Left renal pelvis (tissue), 4 donors: ENCODE data around the gene MYOD1. TPM values are rescaled to one million over a fixed set of nuclear protein-coding genes. Genes with fewer than 3 reads are reported as not detected.

Source experiments
- DNase-seq, 4 donors: peaks; one replicate each; pipeline ENCODE4 v3.0.0-alpha.2; 2013; ENCODE audit warnings: low read depth in 4 of 4, low spot score in 3 of 4
- polyA plus RNA-seq, 4 donors: library from polyadenylated mRNA; unstranded; fragments of 120-200 nt; gene quantifications; one replicate each; pipeline ENCODE4 v1.2.1, GENCODE V29; 2013; ENCODE audit not compliant: insufficient read length in 4 of 4

Gene MYOD1
- polyA plus RNA-seq, 4 donors: not detected

DNA sequence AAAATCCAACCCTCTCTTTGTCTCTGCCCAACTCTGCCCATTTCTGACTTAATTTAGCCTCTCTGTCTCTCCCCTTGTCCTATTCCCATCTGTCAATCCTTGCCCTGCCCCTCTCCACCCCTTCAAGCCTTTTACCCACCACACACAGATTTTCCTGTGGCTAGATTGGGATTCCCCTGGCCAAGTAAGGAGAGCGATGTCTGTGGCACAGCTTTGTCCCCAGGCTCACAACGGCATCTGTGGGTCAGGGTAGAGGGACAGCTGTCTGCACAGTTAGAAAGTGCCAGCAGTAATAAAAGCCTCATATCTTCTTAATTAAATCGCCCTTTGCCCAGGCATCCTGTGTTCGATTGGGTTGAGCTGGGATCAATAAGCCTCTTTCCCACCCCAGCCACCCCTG is 13.9 kb downstream of the MYOD1 start:
- DNase-seq: no peak

DNA sequence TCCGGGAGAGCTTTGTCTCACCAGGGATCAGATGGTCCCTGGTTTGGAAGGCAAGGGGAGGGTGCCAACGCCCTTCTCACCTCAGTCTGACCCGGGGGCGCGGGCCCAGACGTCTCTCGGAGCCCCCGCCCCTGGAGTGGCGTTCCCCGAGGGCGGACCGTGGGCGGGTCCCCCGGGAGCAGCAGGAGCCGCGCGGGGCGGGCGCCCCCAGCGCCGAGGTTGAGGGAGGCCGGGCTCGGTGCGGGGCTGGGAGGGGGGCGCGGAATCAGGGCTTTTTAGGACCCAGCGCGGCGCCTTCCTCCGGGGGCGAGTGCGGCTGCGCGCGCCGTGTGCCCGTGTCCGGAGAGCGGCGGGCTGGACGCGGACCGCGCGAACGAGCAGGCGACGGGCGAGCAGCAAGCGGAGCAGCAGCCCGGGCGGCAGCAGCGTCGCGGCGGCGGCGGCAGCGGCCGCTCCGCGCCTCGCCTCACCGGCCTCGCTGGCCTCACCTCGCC is 15.1 kb downstream of the MYOD1 start, which contains the start of gene KCNC1:
Gene KCNC1, plus strand, starts transcription at position 364 of the 494 bp plus-strand sequence. CDS start 1,222 bp downstream, outside the sequence.
- no peak for DNase-seq

DNA sequence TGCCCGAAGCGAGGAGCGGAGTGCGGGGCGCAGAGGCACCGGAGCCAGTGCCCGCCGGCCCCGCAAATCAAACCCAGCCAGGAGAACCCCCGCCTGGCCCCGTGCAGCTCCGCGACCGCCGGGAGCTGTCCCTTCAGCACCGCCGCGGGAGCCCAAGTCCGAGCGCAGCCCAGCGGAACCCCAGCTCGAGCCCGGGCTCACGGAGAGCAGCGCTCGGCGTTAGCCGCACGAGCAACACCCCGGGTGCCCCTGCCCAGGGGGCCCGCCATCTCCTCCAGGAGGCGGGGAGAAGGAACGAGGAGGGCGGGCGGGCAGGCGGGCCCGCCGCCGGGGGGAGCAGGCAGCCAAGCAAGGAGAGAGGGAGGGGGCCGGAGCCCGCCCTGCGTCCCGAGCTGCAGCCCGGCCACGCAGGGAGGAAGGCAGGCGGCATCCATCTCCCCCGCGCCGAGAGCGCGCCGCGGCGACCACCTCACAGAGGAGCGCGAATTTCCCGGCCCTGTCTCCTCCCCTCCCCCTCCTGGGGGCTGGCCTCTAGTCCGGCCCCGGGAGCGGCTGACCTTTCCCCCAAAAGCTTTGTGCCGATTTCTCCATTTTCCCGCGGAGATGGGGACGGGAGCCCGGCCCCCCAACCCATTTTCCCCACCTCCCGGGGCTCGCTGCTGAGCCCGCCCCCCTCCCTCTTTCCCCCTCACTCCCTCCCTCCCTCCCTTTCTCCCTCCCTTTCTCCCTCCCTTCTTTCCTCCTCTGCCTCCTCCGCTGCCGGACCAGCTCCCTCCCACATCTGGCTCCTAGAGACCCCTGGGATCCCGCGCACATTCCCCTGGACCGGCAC is 15.8 kb downstream of the MYOD1 start:
- peak; percentile 57 to 79 (median 68) for DNase-seq

DNA sequence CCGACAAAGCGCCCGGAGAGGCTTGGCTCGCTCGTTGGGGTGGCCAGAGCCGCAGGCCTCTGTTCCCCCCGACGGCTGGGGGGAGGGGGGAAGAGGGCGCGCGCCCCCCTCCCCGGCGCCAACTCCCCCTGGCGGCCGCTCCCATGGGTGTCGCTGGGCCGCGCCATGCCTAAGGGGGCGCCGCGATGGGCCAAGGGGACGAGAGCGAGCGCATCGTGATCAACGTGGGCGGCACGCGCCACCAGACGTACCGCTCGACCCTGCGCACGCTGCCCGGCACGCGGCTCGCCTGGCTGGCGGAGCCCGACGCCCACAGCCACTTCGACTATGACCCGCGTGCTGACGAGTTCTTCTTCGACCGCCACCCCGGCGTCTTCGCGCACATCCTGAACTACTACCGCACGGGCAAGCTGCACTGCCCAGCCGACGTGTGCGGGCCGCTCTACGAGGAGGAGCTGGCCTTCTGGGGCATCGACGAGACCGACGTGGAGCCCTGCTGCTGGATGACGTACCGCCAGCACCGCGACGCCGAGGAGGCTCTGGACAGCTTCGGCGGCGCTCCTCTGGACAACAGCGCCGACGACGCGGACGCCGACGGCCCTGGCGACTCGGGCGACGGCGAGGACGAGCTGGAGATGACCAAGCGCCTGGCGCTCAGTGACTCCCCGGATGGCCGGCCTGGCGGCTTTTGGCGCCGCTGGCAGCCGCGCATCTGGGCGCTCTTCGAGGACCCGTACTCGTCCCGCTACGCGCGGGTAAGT is 16.6 kb downstream of the MYOD1 start:
- no peak for DNase-seq

DNA sequence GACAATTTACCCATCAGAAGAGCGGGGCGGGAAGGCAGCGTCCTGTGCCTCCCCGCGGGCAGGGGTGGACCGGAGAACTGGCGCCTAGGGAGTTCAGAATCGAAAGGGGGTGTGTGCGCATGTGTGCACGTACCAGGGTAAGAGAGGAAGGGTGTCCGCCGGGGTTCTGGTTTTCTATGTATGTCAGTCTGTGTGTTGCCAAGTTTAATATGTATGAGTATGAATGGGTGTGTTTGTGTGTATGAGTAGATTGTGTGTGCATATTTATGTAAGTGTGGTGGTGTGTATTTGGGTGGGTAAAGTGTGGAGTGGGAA is 17.2 kb downstream of the MYOD1 start:
- DNase-seq: no peak

DNA sequence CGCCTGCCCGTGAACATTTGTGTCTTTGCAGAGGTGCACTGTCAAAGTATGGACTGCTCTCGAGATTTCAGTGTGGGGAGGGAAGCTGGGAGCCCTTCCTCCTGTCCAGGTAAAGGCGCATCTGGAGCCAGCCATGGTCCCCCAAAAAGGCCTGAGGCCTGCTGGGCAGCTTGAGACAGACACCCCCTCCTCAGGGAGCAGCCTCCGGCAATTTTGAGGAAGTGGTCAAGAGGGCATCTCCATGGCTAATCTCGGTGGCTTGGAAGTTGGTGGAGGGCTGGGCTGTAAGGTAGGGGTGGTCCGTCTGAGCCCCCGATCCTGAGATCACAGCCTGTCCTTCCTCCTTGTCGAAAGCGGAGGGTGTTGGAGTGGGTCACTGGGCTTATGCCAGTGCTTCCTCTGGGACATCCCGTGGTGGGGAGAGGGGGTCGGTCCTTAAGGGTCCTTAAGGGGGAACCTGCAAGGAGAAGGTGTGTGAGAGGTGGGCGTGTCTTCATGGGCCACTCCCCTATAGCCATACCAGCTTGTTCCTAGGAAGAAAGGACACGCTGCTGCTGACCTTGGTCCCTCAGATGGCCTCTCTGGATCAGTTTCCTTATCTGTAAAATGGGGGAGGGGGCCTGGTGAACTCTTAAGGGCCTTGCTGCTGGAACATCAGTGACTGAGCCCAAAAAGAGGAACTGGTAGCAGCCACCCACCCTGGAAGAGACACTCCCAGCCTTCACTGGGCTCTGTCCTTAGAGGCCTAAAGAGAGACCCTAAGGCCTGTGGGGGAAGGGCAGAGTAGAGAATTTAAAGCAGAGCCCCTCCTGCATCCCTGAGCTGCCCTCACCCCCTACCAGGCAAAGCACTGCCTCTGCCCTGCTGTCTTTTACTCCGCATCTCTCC is 17.8 kb downstream of the MYOD1 start:
- DNase-seq: no peak

DNA sequence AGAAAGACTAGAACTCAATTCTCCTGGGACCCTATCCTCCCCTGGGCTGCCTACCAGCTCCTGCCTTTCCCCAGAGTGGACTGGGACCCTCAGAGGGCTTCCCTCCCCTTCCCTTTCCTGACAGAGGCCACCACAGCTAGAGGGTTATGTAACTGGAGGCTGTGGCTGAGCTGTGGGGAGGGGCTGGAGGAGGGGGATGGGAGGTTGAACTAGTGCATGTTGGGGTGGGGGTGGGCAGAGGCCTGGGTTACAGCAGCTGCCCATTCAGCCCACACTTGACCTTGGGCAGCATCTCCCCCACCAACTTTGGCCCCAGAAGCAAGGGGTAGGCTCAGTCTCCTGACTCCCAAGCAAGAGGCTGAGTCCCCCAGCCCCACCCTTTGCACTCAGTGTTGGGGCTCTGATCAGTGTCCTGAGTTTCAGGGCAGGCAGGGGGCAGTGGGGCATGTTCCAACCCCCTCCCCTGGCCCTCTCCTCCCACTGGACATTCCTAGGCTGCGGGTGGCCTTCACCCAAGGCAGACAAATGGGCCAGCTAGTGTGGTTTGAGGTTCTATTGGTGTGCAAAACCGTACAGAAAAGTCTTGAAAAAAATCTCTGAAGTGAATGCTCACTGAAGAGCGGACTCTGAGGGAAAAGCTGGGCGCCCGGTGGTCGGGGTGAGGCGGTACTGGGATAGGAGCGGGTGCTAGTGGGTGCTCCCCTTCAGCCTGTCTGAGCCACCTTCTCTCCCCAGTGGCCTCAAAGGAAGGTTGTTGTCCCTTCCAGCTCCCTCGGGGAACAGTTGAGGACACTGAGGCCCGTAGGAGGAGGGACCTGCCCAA is 19.0 kb downstream of the MYOD1 start:
- DNase-seq: no peak

DNA sequence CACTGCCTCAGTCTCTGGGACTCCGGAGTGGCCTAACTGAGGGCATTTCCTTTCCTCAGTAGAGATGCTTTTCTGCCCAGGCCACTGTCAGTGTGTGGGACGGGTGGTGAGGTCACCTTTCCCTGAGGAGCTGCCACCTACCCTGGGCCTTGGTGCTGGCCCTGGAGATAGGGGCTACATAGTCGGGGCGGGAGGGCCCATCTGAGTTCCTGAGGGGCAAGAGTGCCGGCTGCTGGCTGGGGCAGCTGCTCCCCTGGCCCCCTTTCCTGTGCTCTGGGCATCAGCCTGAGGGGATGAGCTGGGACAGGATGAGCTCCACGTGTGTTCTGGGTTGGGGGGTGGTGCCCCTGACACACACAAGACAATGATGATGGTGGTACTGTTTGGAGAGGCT is 20.6 kb downstream of the MYOD1 start:
- DNase-seq: no peak

DNA sequence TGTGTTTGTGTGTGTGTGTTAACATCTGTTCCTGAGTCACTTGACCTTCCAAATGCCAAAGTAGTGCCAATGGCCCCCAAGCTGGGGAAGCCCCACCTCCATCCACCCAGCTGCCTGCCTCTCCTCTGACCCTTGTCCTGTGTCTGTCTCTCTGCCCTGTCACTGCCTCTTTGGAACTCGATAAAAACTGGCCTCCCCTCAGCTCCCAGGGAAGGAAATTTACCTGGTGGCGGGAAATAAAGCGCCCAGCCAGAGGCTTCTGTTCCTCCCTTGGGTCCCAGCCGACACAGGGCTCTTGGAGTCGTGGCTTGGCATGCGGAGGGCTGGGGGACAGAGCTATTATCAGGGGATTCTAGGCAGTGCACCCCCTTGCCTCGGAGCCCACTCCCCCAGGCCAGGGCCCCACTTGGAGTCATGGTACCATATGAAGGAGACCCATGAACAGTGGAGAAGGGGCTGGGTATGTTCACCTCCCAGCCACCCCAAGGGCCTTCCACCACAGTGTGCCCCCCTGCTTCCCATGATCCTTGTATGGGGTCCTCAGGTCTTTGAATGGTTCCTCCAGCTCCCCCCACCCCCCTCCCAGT is 21.4 kb downstream of the MYOD1 start:
- DNase-seq: no peak

DNA sequence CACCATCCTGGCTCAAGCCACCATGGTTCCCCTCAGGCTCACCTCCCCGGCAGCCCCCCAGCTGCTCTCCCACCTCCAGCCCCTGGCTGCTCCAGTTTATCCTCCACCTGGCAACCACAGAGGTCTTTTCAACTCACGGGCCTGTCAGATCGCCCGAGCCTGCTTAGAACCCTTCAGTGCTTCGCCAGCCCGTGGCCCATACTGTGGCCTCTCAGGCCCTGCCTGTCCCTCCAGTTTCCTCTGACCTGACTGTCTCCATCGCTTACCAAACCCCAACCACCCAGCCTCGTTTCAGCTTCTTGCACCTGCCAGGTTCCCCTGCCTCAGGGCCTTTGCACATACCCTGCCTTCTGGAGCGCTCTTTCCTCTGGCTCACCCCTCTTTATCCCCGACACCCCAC is 22.1 kb downstream of the MYOD1 start:
- DNase-seq: no peak

DNA sequence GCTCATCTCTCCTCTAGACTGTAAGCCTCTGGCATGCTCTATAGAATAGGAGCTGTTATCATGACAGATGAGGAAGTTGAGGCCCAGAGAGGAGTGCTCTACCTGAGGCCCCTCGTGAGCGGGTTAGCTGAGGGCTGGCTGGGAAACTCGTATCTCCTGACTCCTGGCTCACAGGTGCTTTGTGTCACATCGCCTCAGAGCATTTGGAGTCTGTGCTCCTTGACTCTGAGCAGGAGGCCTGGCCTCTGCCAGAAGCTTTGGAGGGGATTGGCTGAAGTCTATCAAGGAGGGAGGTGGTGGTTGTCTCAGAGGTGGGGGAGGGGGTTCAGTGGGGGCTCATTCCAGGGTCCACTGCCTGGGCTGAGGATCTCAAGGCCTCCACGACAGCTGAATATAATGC is 22.6 kb downstream of the MYOD1 start:
- no peak for DNase-seq

DNA sequence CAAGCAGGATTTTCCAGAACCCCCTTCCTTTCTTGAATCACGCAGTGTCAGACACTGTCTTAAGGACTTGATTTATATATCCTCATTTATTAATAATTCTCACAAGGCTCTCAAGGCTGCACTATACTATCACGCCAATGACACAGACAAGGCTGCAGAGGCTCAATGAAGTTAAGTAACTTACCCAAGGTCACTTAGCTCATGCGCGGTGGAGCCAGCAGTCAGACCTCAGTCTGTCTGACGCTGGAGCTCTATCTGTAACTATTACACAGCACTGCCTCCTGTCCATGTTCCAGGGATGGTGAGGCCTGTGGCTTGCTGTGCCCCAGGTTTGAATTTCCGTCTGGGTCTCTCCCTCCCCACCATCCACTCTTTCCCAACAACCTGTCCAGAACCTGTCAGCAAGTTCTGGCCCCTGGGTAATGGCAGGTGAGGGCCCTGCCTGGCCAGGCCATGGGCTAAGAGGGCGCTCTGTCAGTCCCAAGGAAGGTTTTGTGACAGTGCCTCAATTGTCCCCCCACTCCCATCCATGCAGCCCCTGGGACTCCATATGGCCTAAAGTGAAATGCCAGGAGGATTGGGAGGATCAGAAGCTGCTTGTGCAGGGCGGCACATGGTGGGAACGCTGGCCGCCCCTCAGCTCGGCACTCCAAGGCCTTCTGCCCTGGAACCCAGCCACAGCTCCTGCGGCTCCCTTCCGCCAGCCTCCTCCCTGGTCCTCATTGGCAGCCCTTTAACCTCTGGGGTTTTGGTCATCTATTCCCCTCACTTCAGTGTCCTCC is 23.8 kb downstream of the MYOD1 start:
- no peak for DNase-seq

DNA sequence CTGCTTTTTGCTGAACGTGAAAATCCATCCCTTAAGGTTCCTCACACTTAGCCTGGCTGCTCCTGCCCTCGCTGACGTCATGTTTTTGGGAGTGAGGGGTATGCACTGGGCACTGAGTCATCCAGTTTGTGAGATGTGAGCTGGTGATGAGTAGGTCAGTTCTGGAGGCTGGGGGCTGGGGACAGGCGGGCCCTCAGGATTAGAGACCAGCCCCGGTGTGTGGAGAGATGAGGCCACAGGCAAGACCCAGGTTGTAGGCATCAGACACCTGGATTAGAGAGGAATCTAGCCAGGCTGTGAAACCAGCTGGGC is 24.4 kb downstream of the MYOD1 start:
- no peak for DNase-seq

DNA sequence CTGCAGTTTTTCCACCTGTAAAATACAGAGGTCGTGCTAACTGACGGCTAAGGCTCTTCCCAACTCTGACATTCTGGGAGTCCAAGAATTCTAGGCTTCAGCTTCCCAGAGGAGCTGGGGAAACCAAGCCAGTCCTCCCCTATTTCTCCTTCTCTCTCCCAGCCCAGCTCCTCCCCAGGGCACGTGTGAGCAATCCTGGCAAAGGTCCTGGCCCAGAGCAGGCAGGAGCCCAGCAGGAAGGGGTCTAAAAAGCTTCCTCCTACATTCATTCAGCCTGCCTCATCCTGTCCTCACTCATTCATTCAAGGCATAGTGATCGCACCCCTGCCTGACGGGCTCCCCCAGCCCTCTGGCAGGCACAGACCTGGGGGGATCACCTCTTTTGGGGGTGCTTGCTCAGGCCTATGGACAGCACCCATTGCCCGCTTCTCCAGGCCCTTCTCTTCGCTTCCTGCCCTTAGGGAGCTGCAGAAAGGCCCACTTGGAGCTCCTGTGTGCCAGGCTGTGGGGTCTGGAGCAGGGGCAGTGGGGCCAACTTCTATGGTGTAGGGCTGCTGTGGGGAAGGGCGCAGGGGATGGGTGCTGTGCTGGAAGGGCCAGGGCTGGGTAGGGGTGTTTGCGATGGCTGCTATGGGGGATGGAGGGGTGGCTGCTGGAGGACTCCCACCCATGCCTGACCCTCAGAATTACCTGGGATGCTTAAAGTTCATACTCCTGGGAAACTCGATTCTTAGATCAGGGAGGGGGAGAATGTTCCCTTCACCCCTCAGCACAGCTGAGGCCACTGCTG is 25.0 kb downstream of the MYOD1 start:
- DNase-seq: no peak

DNA sequence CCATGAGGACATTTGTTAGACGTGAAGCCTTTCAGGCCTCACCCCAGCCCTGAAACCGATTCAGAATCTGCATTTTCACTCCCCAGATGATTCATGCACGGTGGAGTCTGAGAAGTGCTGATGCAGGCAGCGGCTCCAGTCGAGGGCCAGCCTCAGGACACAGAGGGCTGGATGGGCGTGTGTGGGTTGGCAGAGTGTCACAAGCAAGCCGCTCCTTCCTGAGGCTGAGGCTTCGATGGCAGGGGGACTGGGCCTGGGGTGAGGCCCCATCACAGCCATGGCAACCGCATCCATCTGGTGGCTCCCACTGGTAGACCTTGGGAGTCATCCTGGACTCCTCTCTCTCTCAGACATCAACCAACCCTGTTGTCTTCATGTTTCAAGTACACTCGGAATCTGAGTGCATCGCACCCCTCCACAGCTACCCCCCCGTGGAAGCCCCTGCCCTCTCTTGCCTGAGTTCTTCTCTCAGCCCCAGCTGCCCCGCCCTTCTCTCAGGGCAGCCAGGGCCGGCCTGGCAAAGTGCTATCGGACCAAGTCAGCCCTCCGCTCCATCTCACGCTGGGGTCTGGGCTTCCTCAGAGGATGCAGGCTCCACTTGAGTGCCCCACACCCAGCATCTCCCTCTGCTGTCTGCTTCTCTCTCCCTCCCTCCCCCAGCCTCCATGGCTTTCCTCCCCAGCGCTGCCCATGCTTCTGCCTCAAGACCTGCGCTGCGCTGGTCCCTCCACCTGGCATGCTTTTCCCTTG is 25.8 kb downstream of the MYOD1 start:
- no peak for DNase-seq

DNA sequence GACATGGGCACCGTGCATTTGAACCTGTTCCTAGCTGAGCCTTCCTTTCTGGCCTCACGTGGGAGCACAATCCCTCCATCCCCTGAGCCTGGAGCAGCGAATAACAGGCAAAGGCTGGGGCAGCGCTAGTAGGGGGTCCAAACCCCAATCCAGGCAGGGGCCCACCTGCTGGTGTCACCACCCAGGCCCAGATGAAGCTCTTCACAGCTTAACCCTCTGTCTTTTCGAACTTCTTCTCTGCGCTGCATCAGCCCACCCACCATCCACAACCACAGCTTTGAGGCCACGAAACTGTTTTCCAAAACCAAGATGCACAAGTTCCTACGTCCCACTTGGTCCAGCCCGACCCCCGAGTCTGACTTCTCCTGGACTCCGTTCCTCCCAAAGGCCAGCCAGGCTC is 26.7 kb downstream of the MYOD1 start:
- no peak for DNase-seq

DNA sequence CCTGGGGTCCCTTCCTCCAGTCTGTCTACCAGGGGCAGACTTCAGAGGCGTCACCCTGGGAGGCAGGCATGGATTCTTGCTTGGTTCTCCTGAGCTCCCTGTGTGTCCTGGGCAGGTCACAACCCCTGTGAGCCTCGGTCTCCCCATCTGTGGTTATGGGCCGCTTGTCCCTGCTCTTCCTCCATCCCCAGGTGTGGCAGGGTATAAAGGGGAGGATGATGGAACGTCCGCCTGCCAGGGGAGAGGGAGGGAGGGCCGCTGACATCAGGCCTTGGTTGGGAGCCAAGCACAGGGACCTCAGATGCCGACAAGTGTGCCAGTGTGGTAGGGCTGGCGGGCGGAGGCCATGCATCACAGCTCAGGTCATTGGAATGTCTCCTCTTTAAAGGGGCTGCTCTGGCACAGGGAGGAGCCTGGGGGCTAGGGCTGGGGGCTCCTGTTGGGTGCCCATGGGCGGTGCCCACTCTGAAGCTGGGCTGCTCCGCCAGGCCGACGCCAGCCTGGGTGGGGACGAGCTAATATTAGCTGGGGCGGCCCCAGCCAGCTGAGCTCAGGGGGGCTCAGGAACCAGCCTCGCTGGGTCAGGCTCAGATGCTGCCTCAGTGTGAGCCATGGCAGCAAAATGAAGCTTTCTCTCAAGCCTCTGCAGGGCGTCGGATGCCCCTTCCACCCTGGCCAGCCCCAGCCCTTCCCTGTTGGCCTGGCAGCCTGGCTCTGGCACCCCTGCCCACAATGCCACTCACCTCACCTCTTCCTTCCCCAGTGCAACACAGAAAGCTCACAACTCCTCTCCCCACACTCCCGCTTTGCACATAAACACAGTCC is 28.0 kb downstream of the MYOD1 start:
- no peak for DNase-seq
